GM13976 (cell line): Measurements from ENCODE around the gene FOXO3.
"Not testable (repeated sequence)": the region's sequence is repeated elsewhere in the genome, so short reads cannot be mapped to it uniquely, and the experiment has no call there.

ENCODE experiments used
- DNase-seq: peaks from one replicate; pipeline ENCODE4 v3.0.0; 2012; ENCODE audit warnings: low spot score
- CTCF ChIP-seq: IDR thresholded peaks from 2 replicates; pipeline ENCODE4 v1.5.1; 2012; ENCODE audit warnings: borderline replicate concordance, mild to moderate bottlenecking; ENCODE audit not compliant: insufficient read depth; ENCODE audit errors: extremely low read depth, missing control alignments, control extremely low read depth
- in situ Hi-C: fragments of 300-500 bp; cut with MboI; formaldehyde crosslinking; loops from one replicate; pipeline ENCODE4 v1.12.0; 2022; ENCODE audit warnings: low sequenced_read_pairs, mixed read lengths, inconsistent platforms; ENCODE audit not compliant: unreplicated experiment

FOXO3 gene

DNA sequence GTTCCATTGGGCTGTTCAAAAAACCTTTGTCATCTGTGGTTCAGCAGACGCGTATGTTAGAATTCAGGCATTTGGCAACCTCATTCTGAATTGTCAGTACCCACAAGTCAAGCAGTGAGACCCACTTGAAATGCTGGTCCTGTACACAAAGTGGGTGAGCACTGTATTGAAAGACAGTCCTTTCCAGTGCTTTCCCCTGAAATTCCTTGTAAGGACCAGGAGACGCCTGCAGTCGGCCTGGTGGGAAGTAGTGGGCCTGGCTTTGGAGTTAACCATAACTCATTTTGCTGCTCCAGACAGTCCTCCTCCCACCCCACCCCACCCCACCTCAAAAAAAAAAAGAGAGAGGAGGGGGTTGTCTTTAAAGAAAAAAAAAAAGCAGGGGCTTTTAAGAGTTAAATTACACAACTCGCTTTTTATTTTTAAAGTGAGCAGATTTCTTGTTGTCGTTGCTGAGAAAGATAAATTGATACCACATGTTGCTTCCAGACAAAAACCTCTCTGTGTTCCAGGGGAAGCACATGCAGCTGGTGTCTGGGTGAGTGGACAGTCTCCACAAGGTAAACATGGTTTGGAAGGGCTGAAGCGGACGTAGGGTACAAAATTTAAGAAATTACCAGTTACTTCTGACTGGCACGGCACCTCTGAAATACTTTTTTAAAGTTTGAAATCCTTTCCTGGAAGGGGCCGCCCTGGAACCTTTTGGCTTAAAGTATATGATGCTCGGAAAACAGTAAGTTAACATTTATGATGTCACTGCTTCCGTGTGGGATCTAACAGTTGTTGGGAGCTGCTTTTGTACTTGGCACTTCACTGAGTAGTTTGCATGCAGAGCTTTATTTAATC is 95.3 kb downstream of the FOXO3 start:
- DNase-seq = no peak
- in situ Hi-C loops = no loop called here
- TF ChIP-seq CTCF = no peak

- TF ChIP-seq CTCF = no peak
- in situ Hi-C loops = no loop called here
- DNase-seq = no peak
Measured at GRCh38 chr6:108656836-108657235, 96.1 kb downstream of the FOXO3 start.

- no peak for DNase-seq
- no peak for TF ChIP-seq CTCF
- in situ Hi-C loops = no loop called here
Measured at GRCh38 chr6:108658174-108658573, 97.5 kb downstream of the FOXO3 start.

- in situ Hi-C loops, DNase-seq: not testable (repeated sequence)
Measured at GRCh38 chr6:108658785-108659184, 98.1 kb downstream of the FOXO3 start.

- no peak for TF ChIP-seq CTCF
- in situ Hi-C loops = no loop called here
- DNase-seq = peak; percentile 4
Measured at GRCh38 chr6:108660251-108660650, 99.5 kb downstream of the FOXO3 start.

- no peak for TF ChIP-seq CTCF
- in situ Hi-C loops = no loop called here
- DNase-seq = no peak
Measured at GRCh38 chr6:108661430-108661829, 100.7 kb downstream of the FOXO3 start.

GRCh38 chr6:108661982-108662381 is 101.3 kb downstream of the FOXO3 start:
- in situ Hi-C loops = no loop called here
- TF ChIP-seq CTCF = no peak
- DNase-seq = no peak
